OCI-LY3 (cell line): ENCODE measurements around the gene EOLA1.
A peak's percentile ranks its signal among the peaks of the same experiment; 100 is the strongest.

Source experiments
- H2AFZ ChIP-seq: fragments of 200-600, 300-600 bp; shearing (Covaris generic); 2 replicates; pipeline ENCODE4 v1.6.0; 2014; ENCODE audit warnings: antibody characterized with exemption, low read depth, low read length
- H3K27ac ChIP-seq: fragments of 200-600, 300-600 bp; sonication (generic); 2 replicates; pipeline ENCODE4 v1.5.1; 2014; ENCODE audit warnings: mild to moderate bottlenecking, low read length, moderate library complexity, mixed read lengths
- H3K27me3 ChIP-seq: fragments of 200-600, 300-600 bp; sonication (generic); 2 replicates; pipeline ENCODE4 v1.6.1; 2014; ENCODE audit warnings: low read depth, low read length, mixed read lengths
- H3K36me3 ChIP-seq: fragments of 200-600, 300-600 bp; sonication (generic); replicated peaks from 2 replicates; pipeline ENCODE3; 2014; ENCODE audit warnings: low read depth, low read length, mixed read lengths
- H3K4me1 ChIP-seq: fragments of 300-600, 200-600 bp; sonication (generic); 2 replicates; pipeline ENCODE4 v1.6.1; 2014; ENCODE audit warnings: low read length, mixed read lengths
- H3K4me2 ChIP-seq: fragments of 200-600, 300-600 bp; sonication (generic); 2 replicates; pipeline ENCODE4 v1.6.1; 2014; ENCODE audit warnings: low read length, mixed read lengths
- H3K4me3 ChIP-seq: fragments of 300-600, 200-600 bp; sonication (generic); 2 replicates; pipeline ENCODE4 v1.5.1; 2014; ENCODE audit warnings: antibody characterized with exemption, mild to moderate bottlenecking, low read length, moderate library complexity
- H3K79me2 ChIP-seq: fragments of 300-600, 200-600 bp; shearing (Covaris generic); 2 replicates; pipeline ENCODE4 v1.6.1; 2014; ENCODE audit warnings: mild to moderate bottlenecking, low read length, mixed read lengths
- H3K9ac ChIP-seq: fragments of 300-600, 200-600 bp; shearing (Covaris generic); 2 replicates; pipeline ENCODE4 v1.6.0; 2014; ENCODE audit warnings: mild to moderate bottlenecking, low read length, moderate library complexity
- H3K9me3 ChIP-seq: fragments of 200-600, 300-600 bp; shearing (Covaris generic); 2 replicates; pipeline ENCODE4 v1.6.1; 2014; ENCODE audit warnings: low read length, mixed read lengths; ENCODE audit not compliant: insufficient read depth
- H4K20me1 ChIP-seq: fragments of 200-600, 300-600 bp; sonication (generic); 2 replicates; pipeline ENCODE4 v1.6.1; 2016; ENCODE audit warnings: low read length, mixed read lengths; ENCODE audit not compliant: insufficient read depth
- EZH2phosphoT487 ChIP-seq: fragments of 200-600 bp; shearing (Covaris generic); IDR thresholded peaks from 2 replicates; pipeline ENCODE4 v1.6.1; 2018; ENCODE audit warnings: antibody characterized with exemption, mixed run types, low read depth
- TF ChIP-seq, protein P1 (sequence below): fragments of 200-600, 300-600 bp; sonication (generic); IDR thresholded peaks from 2 replicates; pipeline ENCODE4 v1.5.1; 2014; ENCODE audit warnings: antibody characterized with exemption, low read length, low read depth

The EOLA1 gene

DNA sequence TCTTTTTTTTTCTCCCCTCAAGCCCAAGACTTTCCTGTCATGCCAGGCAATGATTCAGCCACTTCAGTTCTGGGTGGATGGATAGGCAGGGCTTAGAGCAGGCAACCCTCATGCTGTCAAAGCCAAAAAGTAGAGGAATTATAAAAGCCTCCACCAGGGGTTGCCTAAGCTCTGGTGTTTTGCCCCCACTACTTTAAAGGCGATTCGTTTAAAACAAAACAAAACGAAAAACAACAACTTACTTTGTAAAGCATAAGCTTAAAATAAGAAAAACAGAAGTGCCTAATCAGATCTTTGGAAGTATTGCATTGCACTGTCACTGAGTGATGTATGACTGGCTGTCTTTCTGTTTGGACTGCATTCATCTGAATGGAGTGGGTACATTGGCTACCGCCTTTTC, 30.4 kb upstream of the EOLA1 start:
- no peak overlapping the region for H3K4me3 ChIP-seq
- H3K4me1 ChIP-seq = peaks cover 17% of the 10 kb centered on the region

DNA sequence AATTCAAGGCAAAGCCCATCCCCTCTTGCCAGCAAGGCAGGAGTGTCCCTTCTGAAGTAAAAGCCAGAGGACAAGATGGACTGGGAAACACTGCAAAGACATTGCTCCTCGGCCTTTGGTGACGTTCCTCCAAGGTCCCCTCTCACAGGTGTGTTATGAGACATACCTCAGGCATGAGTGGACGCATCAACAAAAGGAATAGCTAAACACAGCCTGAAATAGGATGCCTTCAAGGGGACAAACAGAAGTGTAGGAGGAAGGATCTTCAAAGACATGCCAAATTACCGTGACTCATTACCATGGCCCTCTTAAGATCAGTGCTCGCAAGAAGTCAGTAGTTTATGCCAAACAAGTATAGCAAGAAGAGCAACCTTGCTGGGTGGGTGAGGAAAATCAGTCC, 29.7 kb upstream of the EOLA1 start:
- H3K27me3 ChIP-seq = no peaks in the 10 kb centered on the region
- H3K79me2 ChIP-seq = no peaks in the 10 kb centered on the region
- peaks cover 15% of the 10 kb centered on the region for H3K4me1 ChIP-seq
- H3K36me3 ChIP-seq = no peaks in the 10 kb centered on the region
- H4K20me1 ChIP-seq = no peaks in the 10 kb centered on the region
- H2AFZ ChIP-seq = no peak overlapping the region
- no peaks in the 10 kb centered on the region for H3K9me3 ChIP-seq
- H3K4me2 ChIP-seq = no peak overlapping the region
- no peak overlapping the region for H3K9ac ChIP-seq
- H3K4me3 ChIP-seq = no peak overlapping the region
- TF ChIP-seq, protein P1, sequence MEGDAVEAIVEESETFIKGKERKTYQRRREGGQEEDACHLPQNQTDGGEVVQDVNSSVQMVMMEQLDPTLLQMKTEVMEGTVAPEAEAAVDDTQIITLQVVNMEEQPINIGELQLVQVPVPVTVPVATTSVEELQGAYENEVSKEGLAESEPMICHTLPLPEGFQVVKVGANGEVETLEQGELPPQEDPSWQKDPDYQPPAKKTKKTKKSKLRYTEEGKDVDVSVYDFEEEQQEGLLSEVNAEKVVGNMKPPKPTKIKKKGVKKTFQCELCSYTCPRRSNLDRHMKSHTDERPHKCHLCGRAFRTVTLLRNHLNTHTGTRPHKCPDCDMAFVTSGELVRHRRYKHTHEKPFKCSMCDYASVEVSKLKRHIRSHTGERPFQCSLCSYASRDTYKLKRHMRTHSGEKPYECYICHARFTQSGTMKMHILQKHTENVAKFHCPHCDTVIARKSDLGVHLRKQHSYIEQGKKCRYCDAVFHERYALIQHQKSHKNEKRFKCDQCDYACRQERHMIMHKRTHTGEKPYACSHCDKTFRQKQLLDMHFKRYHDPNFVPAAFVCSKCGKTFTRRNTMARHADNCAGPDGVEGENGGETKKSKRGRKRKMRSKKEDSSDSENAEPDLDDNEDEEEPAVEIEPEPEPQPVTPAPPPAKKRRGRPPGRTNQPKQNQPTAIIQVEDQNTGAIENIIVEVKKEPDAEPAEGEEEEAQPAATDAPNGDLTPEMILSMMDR = no peak
- no peak for TF ChIP-seq EZH2phosphoT487
- H3K27ac ChIP-seq = no peak overlapping the region

More for the DNA sequence above, 30.4 kb upstream of the EOLA1 start:
- Histone ChIP-seq H3K36me3 (no peaks in the 10 kb centered on the region), H3K27me3 (no peaks in the 10 kb centered on the region), H4K20me1 (no peaks in the 10 kb centered on the region), H3K9ac (no peak overlapping the region), H3K9me3 (no peaks in the 10 kb centered on the region), H2AFZ (no peak overlapping the region), H3K79me2 (no peaks in the 10 kb centered on the region), H3K27ac (no peak overlapping the region), H3K4me2 (0 out of 2 replicates have a peak overlapping the region, but pooled peaks have one; percentile 8)
- TF ChIP-seq, protein P1 = peak; percentile 50
- no peak for TF ChIP-seq EZH2phosphoT487

DNA sequence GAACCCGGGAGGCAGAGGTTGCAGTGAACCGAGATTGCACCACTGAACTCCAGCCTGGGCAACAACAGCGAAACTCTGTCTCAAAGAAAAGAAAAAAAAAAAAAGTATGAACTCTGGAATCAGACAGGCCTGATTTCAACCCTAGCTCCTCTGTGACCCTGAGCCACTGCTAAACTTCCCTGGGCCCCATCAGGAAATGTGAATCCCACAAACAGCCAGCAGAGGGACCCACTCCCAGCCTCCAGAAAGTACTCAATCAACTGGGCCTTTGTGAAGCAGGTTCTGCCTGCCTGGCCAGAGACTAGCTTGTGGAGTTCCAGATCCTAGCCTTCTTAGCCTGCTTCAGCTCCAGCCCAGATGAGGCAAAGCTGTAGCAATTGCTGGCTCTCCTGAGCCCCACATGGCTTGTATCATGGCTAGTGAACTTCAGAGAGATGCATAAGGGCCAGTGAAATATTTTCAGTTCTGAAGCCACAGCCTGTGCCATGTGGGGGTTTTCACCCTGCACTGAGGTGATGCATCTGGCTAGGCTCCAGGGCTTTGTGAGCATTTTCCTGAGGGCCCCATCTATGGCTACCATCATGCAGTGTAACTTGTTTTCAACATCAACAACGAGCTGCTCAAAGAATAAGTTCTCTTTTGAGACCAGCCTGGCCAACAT, 28.5 kb upstream of the EOLA1 start:
- Histone ChIP-seq H3K4me3 (no peak overlapping the region), H3K4me1 (peaks cover 20% of the 10 kb centered on the region), H3K27ac (no peak overlapping the region), H3K9ac (0 out of 2 replicates have a peak overlapping the region, but pooled peaks have one; percentile 4), H3K36me3 (no peaks in the 10 kb centered on the region), H4K20me1 (no peaks in the 10 kb centered on the region), H3K9me3 (no peaks in the 10 kb centered on the region), H3K27me3 (no peaks in the 10 kb centered on the region), H3K79me2 (no peaks in the 10 kb centered on the region), H3K4me2 (no peak overlapping the region), H2AFZ (peak overlapping the region; percentile 92)
- TF ChIP-seq, protein P1 = peak; percentile 61
- TF ChIP-seq EZH2phosphoT487 = no peak

DNA sequence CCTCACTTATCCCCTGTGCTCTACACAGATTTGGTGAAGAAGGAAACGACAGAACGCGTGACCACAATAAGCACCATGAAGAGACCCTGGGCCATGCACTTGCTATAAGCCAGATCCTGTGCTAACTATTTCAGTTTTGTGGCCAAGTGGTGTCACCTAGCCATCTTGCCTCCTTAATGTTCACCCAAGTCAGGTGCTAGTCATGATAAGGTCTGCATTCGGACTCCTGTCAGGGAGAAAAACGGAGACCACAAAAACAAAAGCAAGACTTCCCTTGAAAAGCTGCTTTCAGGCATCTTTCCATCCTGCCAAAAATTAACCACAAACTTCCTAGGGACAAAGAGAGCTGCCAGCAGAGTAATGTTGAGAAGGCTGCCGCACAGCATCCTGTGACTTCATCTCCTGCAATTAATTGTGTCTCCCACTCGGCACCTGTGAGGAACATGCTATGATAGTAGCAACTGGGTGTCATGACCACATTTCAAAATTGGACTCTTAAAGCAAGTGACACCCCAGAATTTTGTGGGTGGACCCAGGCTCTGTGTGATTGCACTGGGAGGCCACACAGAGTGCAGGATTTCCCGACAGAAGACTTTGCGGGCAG, 26.9 kb upstream of the EOLA1 start:
- H4K20me1 ChIP-seq = no peaks in the 10 kb centered on the region
- H3K9me3 ChIP-seq = no peaks in the 10 kb centered on the region
- no peak overlapping the region for H3K27ac ChIP-seq
- no peaks in the 10 kb centered on the region for H3K79me2 ChIP-seq
- H3K4me2 ChIP-seq = no peak overlapping the region
- TF ChIP-seq EZH2phosphoT487 = no peak
- TF ChIP-seq, protein P1 = no peak
- H3K4me3 ChIP-seq = no peak overlapping the region
- peaks cover 20% of the 10 kb centered on the region for H3K4me1 ChIP-seq
- no peaks in the 10 kb centered on the region for H3K36me3 ChIP-seq
- no peak overlapping the region for H3K9ac ChIP-seq
- no peak overlapping the region for H2AFZ ChIP-seq
- no peaks in the 10 kb centered on the region for H3K27me3 ChIP-seq
